GM12891 (cell line): ENCODE data around the gene NLK.

ENCODE experiments used
- PAX5 ChIP-seq: IDR thresholded peaks from 2 replicates; pipeline ENCODE4 v1.6.1; 2011; ENCODE audit warnings: low read length, moderate library complexity, mild to moderate bottlenecking; ENCODE audit not compliant: insufficient read depth, severe bottlenecking
- POLR2A ChIP-seq: IDR thresholded peaks from 2 replicates; pipeline ENCODE4 v1.6.1; 2011; ENCODE audit warnings: low read depth, low read length, control low read depth
- POLR2AphosphoS5 ChIP-seq: IDR thresholded peaks from 2 replicates; pipeline ENCODE4 v1.6.1; 2011; ENCODE audit warnings: low read depth, low read length, control low read depth
- POU2F2 ChIP-seq: IDR thresholded peaks from 2 replicates; pipeline ENCODE4 v1.6.1; 2011; ENCODE audit warnings: low read depth, mild to moderate bottlenecking, control low read depth, low read length, moderate library complexity
- SPI1 ChIP-seq: IDR thresholded peaks from 2 replicates; pipeline ENCODE4 v1.6.1; 2011; ENCODE audit warnings: low read depth, low read length, control low read depth
- TAF1 ChIP-seq: IDR thresholded peaks from 2 replicates; pipeline ENCODE4 v1.6.1; 2011; ENCODE audit warnings: low read depth, low read length, control low read depth

GRCh38 chr17:28159924-28160323 lies 117.4 kb downstream of the NLK start:
- TF ChIP-seq POLR2A, result no peak
- TF ChIP-seq POLR2AphosphoS5, result no peak
- TF ChIP-seq TAF1, result no peak
- no peak for TF ChIP-seq SPI1
- TF ChIP-seq POU2F2, result no peak
- no peak for TF ChIP-seq PAX5
